Hepatocyte (in vitro differentiated cells): Measurements from ENCODE around the gene IL1RAPL1.

ENCODE experiments used
- EZH2 ChIP-seq: fragments of 200-600 bp; sonication (generic); IDR thresholded peaks from 2 replicates; pipeline ENCODE4 v1.6.1; 2016; ENCODE audit warnings: antibody characterized with exemption, mild to moderate bottlenecking, borderline replicate concordance
- TF ChIP-seq, protein P1 (sequence below): fragments of 200-600 bp; sonication (generic); IDR thresholded peaks from 2 replicates; pipeline ENCODE4 v1.5.1; 2016; ENCODE audit warnings: antibody characterized with exemption, mild to moderate bottlenecking; ENCODE audit not compliant: poor library complexity

GRCh38 chrX:29693912-29694311 lies 1106.7 kb downstream of the IL1RAPL1 start:
- TF ChIP-seq, protein P1, sequence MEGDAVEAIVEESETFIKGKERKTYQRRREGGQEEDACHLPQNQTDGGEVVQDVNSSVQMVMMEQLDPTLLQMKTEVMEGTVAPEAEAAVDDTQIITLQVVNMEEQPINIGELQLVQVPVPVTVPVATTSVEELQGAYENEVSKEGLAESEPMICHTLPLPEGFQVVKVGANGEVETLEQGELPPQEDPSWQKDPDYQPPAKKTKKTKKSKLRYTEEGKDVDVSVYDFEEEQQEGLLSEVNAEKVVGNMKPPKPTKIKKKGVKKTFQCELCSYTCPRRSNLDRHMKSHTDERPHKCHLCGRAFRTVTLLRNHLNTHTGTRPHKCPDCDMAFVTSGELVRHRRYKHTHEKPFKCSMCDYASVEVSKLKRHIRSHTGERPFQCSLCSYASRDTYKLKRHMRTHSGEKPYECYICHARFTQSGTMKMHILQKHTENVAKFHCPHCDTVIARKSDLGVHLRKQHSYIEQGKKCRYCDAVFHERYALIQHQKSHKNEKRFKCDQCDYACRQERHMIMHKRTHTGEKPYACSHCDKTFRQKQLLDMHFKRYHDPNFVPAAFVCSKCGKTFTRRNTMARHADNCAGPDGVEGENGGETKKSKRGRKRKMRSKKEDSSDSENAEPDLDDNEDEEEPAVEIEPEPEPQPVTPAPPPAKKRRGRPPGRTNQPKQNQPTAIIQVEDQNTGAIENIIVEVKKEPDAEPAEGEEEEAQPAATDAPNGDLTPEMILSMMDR = no peak
- TF ChIP-seq EZH2 = no peak
